GM13977 (cell line): ENCODE measurements around the gene PACS1.
"Not testable (repeated sequence)": the region's sequence is repeated elsewhere in the genome, so short reads cannot be mapped to it uniquely, and the experiment has no call there.

Experiments used
- DNase-seq: peaks from one replicate; pipeline ENCODE4 v3.0.0; 2012; ENCODE audit warnings: low spot score
- CTCF ChIP-seq: IDR thresholded peaks from 2 replicates; pipeline ENCODE4 v1.5.1; 2012; ENCODE audit warnings: mild to moderate bottlenecking, control low read depth; ENCODE audit not compliant: insufficient read depth; ENCODE audit errors: extremely low read depth, missing control alignments
- in situ Hi-C: fragments of 300-500 bp; cut with MboI; formaldehyde crosslinking; loops from one replicate; pipeline ENCODE4 v1.12.0; 2022; ENCODE audit warnings: low sequenced_read_pairs, low pct_unique_long_range_greater_than_20kb, mixed read lengths, inconsistent platforms; ENCODE audit not compliant: unreplicated experiment

The PACS1 gene

GRCh38 chr11:66111158-66111557, 41.1 kb downstream of the PACS1 start:
- in situ Hi-C loops, result no loop called here
- TF ChIP-seq CTCF, result no peak
- no peak for DNase-seq

- in situ Hi-C loops, result no loop called here
- TF ChIP-seq CTCF, result no peak
- no peak for DNase-seq
Observed at GRCh38 chr11:66112041-66112491, 42.0 kb downstream of the PACS1 start.

GRCh38 chr11:66112601-66113499, 42.8 kb downstream of the PACS1 start:
- DNase-seq, result no peak
- TF ChIP-seq CTCF, result no peak
- in situ Hi-C loops, result no loop called here

GRCh38 chr11:66114957-66115356, 44.9 kb downstream of the PACS1 start:
- DNase-seq, in situ Hi-C loops: not testable (repeated sequence)

- peak; percentile 63 for DNase-seq
- in situ Hi-C loops, result no loop called here
- TF ChIP-seq CTCF, result no peak
Observed at GRCh38 chr11:66115638-66116301, 45.7 kb downstream of the PACS1 start.

- in situ Hi-C loops, result no loop called here
- no peak for DNase-seq
- TF ChIP-seq CTCF, result no peak
Observed at GRCh38 chr11:66116576-66117361, 46.7 kb downstream of the PACS1 start.
